NCI-H2227 treated with DMSO at 0.1 percent for 48 hours (cell line): ENCODE data around the gene SEMA3G.

ENCODE experiments used
- DNase-seq: peaks from one replicate; lab custom pipeline; 2025; lab: John Stamatoyannopoulos, UW

The SEMA3G gene

GRCh38 chr3:52394751-52395502, 50.0 kb downstream of the SEMA3G start:
- no peak for DNase-seq

- DNase-seq = no peak
Observed at GRCh38 chr3:52393959-52394670, 50.8 kb downstream of the SEMA3G start.

- no peak for DNase-seq
Observed at GRCh38 chr3:52393131-52393807, 51.6 kb downstream of the SEMA3G start.

GRCh38 chr3:52392216-52392930, 52.5 kb downstream of the SEMA3G start:
- no peak for DNase-seq

- DNase-seq = no peak
Observed at GRCh38 chr3:52391096-52391495, 53.8 kb downstream of the SEMA3G start.

- DNase-seq = no peak
Observed at GRCh38 chr3:52388933-52389332, 56.0 kb downstream of the SEMA3G start.

GRCh38 chr3:52388348-52388821, 56.5 kb downstream of the SEMA3G start:
- DNase-seq = no peak

- no peak for DNase-seq
Observed at GRCh38 chr3:52387481-52387880, 57.4 kb downstream of the SEMA3G start.

GRCh38 chr3:52385157-52385556, 59.7 kb downstream of the SEMA3G start:
- DNase-seq = no peak

- no peak for DNase-seq
Observed at GRCh38 chr3:52384019-52384761, 60.7 kb downstream of the SEMA3G start.

- no peak for DNase-seq
Observed at GRCh38 chr3:52383446-52383845, 61.5 kb downstream of the SEMA3G start.
